Gastroesophageal sphincter (tissue), 3 donors: Measurements from ENCODE around the gene APBB1.

Source experiments
- CTCF ChIP-seq, 4 experiments: fragments of 200-600 bp in 2 of 4; fragments of 450-650 bp in 2 of 4; sonication (generic) in 1 of 4; IDR thresholded peaks; one replicate each; pipeline ENCODE4 v1.5.1; 2017 to 2019; ENCODE audit warnings: antibody characterized with exemption in 4 of 4, mild to moderate bottlenecking in 2 of 4, moderate library complexity in 2 of 4
- POLR2A ChIP-seq, 2 donors: fragments of 450-650 bp; IDR thresholded peaks; one replicate each; pipeline ENCODE4 v1.6.1; 2017; ENCODE audit warnings: antibody characterized with exemption in 2 of 2, mild to moderate bottlenecking in 2 of 2, moderate library complexity in 1 of 2
- POLR2AphosphoS5 ChIP-seq: sonication (generic); formaldehyde crosslinking; IDR thresholded peaks from one replicate; pipeline ENCODE4 v1.6.1; 2017; ENCODE audit warnings: antibody characterized with exemption

GRCh38 chr11:6433998-6434660 lies 15.2 kb upstream of the APBB1 start:
- no peak for TF ChIP-seq CTCF (IDR thresholded peaks at IDR 0.05)
- TF ChIP-seq POLR2A (IDR thresholded peaks at IDR 0.05), result no peak
- no peak for TF ChIP-seq POLR2AphosphoS5
